ENCODE data around the gene SPOPL.

The SPOPL gene

GRCh38 chr2:138504092-138504491 is 2.5 kb downstream of the SPOPL start:
- H3K9me3 ChIP-seq, result no peaks in the 10 kb centered on the region
- no peaks in the 10 kb centered on the region for H3K4me1 ChIP-seq
- H3K27me3 ChIP-seq, result no peaks in the 10 kb centered on the region
- no peak for DNase-seq
- TF ChIP-seq CTCF (IDR thresholded peaks at IDR 0.05; ENCODE audit: low read depth, low read length), result no peak
- peak overlapping the region; percentile 85 for H3K4me3 ChIP-seq (ENCODE audit: low read depth, low read length)
- H3K36me3 ChIP-seq, result no peaks in the 10 kb centered on the region

- Histone ChIP-seq H3K9me3 (no peaks in the 10 kb centered on the region), H3K27me3 (no peaks in the 10 kb centered on the region), H3K36me3 (no peaks in the 10 kb centered on the region), H3K4me1 (no peaks in the 10 kb centered on the region), H3K4me3 (ENCODE audit: low read depth, low read length) (no peak overlapping the region)
- no peak for TF ChIP-seq CTCF (IDR thresholded peaks at IDR 0.05; ENCODE audit: low read depth, low read length)
- no peak for DNase-seq
Measured at GRCh38 chr2:138504546-138505235, 3.1 kb downstream of the SPOPL start.

GRCh38 chr2:138507267-138507666 is 5.7 kb downstream of the SPOPL start:
- Histone ChIP-seq H3K4me1 (no peaks in the 10 kb centered on the region), H3K4me3 (ENCODE audit: low read depth, low read length) (no peak overlapping the region), H3K9me3 (no peaks in the 10 kb centered on the region), H3K36me3 (no peaks in the 10 kb centered on the region), H3K27me3 (no peaks in the 10 kb centered on the region)
- no peak for TF ChIP-seq CTCF (IDR thresholded peaks at IDR 0.05; ENCODE audit: low read depth, low read length)
- DNase-seq, result no peak

- Histone ChIP-seq H3K4me3 (ENCODE audit: low read depth, low read length) (no peak overlapping the region), H3K36me3 (no peaks in the 10 kb centered on the region), H3K27me3 (no peaks in the 10 kb centered on the region), H3K4me1 (no peaks in the 10 kb centered on the region), H3K9me3 (no peaks in the 10 kb centered on the region)
- no peak for TF ChIP-seq CTCF (IDR thresholded peaks at IDR 0.05; ENCODE audit: low read depth, low read length)
- no peak for DNase-seq
Measured at GRCh38 chr2:138510319-138510718, 8.7 kb downstream of the SPOPL start.

- Histone ChIP-seq H3K4me1 (no peaks in the 10 kb centered on the region), H3K36me3 (no peaks in the 10 kb centered on the region), H3K9me3 (no peaks in the 10 kb centered on the region), H3K27me3 (no peaks in the 10 kb centered on the region), H3K4me3 (ENCODE audit: low read depth, low read length) (no peak overlapping the region)
- no peak for DNase-seq
- TF ChIP-seq CTCF (IDR thresholded peaks at IDR 0.05; ENCODE audit: low read depth, low read length), result no peak
Measured at GRCh38 chr2:138512672-138513071, 11.1 kb downstream of the SPOPL start.

GRCh38 chr2:138514173-138514572 is 12.6 kb downstream of the SPOPL start:
- H3K4me3 ChIP-seq (ENCODE audit: low read depth, low read length), result no peak overlapping the region
- H3K9me3 ChIP-seq, result no peaks in the 10 kb centered on the region
- no peaks in the 10 kb centered on the region for H3K36me3 ChIP-seq
- DNase-seq, result no peak
- TF ChIP-seq CTCF (IDR thresholded peaks at IDR 0.05; ENCODE audit: low read depth, low read length), result no peak
- no peaks in the 10 kb centered on the region for H3K4me1 ChIP-seq
- no peaks in the 10 kb centered on the region for H3K27me3 ChIP-seq

All from BE2C (cell line).